Retinal pigment epithelial cell (primary cell): ENCODE results near the gene VPS13D.

ENCODE experiments used
- DNase-seq: peaks from one replicate; pipeline ENCODE4 v3.0.0-alpha.2; 2010; ENCODE audit warnings: low read depth
- H3K4me3 ChIP-seq: 2 replicates; pipeline ENCODE4 v1.5.1; 2011; ENCODE audit warnings: mild to moderate bottlenecking, low read length, control low read depth, moderate library complexity
- CTCF ChIP-seq: conservative IDR thresholded peaks from 2 replicates; pipeline ENCODE4 v1.5.1; 2011; ENCODE audit warnings: low read depth, low read length, control low read depth, inconsistent platforms

The VPS13D gene

DNA sequence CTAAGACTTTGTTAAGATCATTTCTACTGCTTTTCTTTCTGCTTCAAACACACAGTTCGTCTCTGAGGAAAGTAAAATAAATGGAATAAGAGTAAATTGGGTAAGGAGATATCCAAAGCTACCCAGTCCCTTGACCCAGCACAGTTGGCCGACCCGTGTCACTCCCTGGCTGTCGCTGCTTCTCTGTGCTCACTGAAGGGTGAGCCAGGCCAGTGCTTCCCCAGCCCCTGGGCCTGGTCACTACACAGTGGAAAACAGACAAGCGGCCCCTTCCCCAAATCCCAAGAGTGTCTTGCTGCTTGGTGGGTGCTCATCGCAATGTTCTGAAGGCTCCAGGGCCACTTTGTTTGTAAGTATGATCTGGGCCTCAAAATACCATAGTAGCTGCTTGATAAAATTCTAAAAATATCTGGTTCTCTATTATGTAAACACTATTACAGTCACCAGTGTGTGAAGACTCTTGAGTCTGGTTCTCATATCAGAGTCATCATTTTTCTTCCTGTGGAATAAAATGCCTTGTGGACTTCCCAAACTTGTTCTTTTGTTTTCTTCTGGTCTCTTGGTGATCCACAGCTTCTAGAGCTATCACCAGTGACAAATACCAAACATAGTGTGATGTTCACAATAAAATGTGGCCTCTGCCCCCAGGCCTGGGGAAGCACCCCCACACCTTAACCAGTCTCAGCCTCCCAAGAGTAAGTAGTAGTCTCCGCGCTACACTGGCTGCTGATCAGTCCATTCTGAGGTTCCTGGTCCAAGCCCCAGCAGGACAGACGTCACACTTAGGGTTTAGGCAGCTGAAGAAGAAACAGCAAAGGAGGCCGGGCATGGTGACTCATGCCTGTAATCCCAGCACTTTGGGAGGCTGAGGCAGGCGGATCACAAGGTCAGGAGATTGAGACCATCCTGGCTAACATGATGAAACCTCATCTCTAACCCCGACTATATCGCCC lies 282.0 kb downstream of the VPS13D start:
- peak overlapping the region; percentile 8 for H3K4me3 ChIP-seq
- TF ChIP-seq CTCF: no peak
- no peak for DNase-seq

DNA sequence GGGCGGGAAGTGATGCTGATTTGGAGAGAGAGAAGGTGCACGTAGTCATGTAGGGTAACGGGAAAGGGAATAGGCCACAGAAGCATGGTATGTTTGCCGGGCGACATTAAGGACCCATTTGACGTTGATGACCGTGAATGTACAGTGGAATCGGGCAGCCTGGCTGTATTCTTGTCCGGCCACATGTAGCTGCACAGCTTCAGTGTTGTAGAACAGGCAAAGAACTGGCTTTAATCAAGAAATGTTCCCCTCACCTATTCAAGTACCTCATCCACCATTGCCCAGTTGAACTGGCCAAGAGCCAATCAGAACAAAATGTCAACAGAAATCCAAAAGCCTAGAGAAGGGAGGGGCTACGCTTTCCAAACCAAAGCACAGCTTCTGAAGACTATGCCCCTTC lies 283.4 kb downstream of the VPS13D start:
- no peak for DNase-seq
- H3K4me3 ChIP-seq: no peak overlapping the region
- no peak for TF ChIP-seq CTCF

DNA sequence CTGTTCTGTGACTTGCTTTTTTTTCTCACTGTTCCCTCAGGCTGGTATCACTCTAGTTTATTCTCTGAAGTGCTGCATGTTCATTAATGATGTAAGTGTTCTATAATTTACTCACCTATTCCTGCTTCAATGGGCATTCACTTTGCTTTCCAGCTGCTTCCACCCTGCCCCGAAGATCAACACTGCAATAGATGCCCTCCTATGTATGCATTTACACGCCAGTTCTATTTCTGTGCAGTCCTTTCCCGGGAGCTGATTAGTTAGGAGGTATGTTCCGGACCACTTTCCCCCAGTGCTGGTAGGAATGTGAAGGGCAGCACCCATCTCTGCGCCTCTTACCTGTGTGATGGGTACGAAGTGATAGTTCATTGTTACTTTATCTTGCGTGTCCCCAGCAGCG lies 284.8 kb downstream of the VPS13D start:
- no peak for TF ChIP-seq CTCF
- H3K4me3 ChIP-seq: no peak overlapping the region
- no peak for DNase-seq

GRCh38 chr1:12515234-12515633 lies 285.4 kb downstream of the VPS13D start:
- TF ChIP-seq CTCF: no peak
- H3K4me3 ChIP-seq: no peak overlapping the region
- no peak for DNase-seq

GRCh38 chr1:12516741-12517140 lies 286.9 kb downstream of the VPS13D start:
- no peak for TF ChIP-seq CTCF
- H3K4me3 ChIP-seq: no peak overlapping the region
- DNase-seq: no peak

GRCh38 chr1:12518931-12519692 lies 289.3 kb downstream of the VPS13D start:
- peak; percentile 62 for DNase-seq
- H3K4me3 ChIP-seq: no peak overlapping the region
- TF ChIP-seq CTCF: no peak
